Immature natural killer cell (primary cell): ENCODE data around the gene HECTD1. TPM values are rescaled to one million over a fixed set of nuclear protein-coding genes. Genes with fewer than 3 reads are reported as not detected.
"Not testable (repeated sequence)": the region's sequence is repeated elsewhere in the genome, so short reads cannot be mapped to it uniquely, and the experiment has no call there.

Source experiments
- DNase-seq, 3 donors: peaks; one replicate each; pipeline ENCODE4 v3.0.0; 2022; ENCODE audit warnings: mixed read lengths in 1 of 3
- H3K27ac Mint-ChIP-seq, 6 donors: one replicate each; pipeline ENCODE4 v1.8.0; 2020; ENCODE audit warnings: mixed read lengths in 6 of 6, mild to moderate bottlenecking in 5 of 6, inconsistent platforms in 4 of 6, moderate library complexity in 3 of 6
- H3K27me3 Mint-ChIP-seq, 3 donors: one replicate each; pipeline ENCODE4 v1.8.0; 2020 to 2021; ENCODE audit warnings: low read depth in 3 of 3, mild to moderate bottlenecking in 3 of 3, mixed read lengths in 3 of 3, moderate library complexity in 3 of 3, inconsistent platforms in 1 of 3
- H3K36me3 Mint-ChIP-seq, 3 donors: one replicate each; pipeline ENCODE4 v1.8.0; 2020; ENCODE audit warnings: mixed read lengths in 3 of 3, inconsistent platforms in 2 of 3, mild to moderate bottlenecking in 2 of 3
- H3K4me1 Mint-ChIP-seq, 2 donors: one replicate each; pipeline ENCODE4 v1.8.0; 2020; ENCODE audit warnings: inconsistent platforms in 2 of 2, mild to moderate bottlenecking in 2 of 2, mixed read lengths in 2 of 2, moderate library complexity in 1 of 2
- H3K4me3 Mint-ChIP-seq, 5 donors: one replicate each; pipeline ENCODE4 v1.8.0; 2020; ENCODE audit warnings: mild to moderate bottlenecking in 5 of 5, mixed read lengths in 5 of 5, inconsistent platforms in 3 of 5, moderate library complexity in 3 of 5
- H3K9me3 Mint-ChIP-seq, 6 donors: one replicate each; pipeline ENCODE4 v1.8.0; 2020; ENCODE audit warnings: mild to moderate bottlenecking in 6 of 6, mixed read lengths in 6 of 6, inconsistent platforms in 4 of 6, moderate library complexity in 3 of 6
- polyA plus RNA-seq, 3 donors: library from polyadenylated mRNA; unstranded; fragments of 300-500 nt; fragmentation: Illumina TruSeq; gene quantifications; one replicate each; pipeline ENCODE4 v1.2.3, GENCODE V29; 2021

HECTD1 gene
- polyA plus RNA-seq, 3 donors from 2014 or later, result 10.6 to 36.1 (median 22.2) TPM

DNA sequence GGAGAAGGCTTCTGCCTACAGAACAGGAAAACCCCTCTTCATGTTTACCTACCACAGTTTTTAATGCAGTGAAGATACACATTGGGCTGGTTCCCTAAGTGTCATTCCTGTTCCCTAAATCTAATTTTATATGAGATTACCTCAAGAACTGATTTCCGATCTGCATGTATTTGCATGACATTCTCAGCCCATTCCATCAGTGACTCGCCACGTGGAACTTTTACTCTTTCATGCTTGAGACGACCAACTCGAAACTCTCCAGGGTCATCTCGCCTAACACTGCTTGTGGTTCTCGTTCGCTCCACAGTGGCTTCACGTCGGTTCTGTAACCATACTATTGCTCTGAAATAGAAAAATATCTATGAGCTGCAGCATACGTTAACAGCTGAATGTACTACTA, 98.3 kb downstream of the HECTD1 start:
- Mint-ChIP-seq H3K36me3 (peaks cover 15 to 53% (median 25%) of the 10 kb centered on the region in 3 donors), H3K27ac (no peak overlapping the region), H3K9me3 (no peaks in the 10 kb centered on the region), H3K4me3 (no peak overlapping the region), H3K27me3 (peaks cover 0 to 4% (median 0%) of the 10 kb centered on the region in 3 donors), H3K4me1 (no peaks in the 10 kb centered on the region)
- no peak for DNase-seq

DNA sequence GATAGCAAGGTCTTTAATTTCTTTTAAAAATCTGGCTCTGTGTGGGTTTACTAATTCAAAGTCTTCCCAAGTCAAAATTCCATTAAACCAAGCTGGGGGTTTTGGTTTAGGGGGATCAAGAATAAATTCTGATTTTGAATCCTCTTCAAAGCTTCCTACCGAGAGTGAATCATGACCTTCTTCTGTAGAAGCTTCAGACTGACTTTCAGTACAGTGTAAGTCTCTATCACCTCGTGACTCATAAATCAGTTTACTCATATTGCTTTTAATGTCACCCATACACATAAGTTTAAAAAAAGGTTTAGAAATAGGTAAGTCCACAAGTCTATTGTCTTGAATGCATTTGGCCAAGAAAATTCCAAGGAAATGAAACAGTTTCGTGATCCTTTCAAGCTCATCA, 100.8 kb downstream of the HECTD1 start:
- Mint-ChIP-seq H3K27me3 (peaks cover 0 to 4% (median 0%) of the 10 kb centered on the region in 3 donors), H3K36me3 (peaks cover 36 to 61% (median 39%) of the 10 kb centered on the region in 3 donors), H3K9me3 (no peaks in the 10 kb centered on the region), H3K4me1 (no peaks in the 10 kb centered on the region), H3K4me3 (no peak overlapping the region), H3K27ac (peak overlapping the region in 2 of 6 donors; percentile 8 to 53)
- no peak for DNase-seq

DNA sequence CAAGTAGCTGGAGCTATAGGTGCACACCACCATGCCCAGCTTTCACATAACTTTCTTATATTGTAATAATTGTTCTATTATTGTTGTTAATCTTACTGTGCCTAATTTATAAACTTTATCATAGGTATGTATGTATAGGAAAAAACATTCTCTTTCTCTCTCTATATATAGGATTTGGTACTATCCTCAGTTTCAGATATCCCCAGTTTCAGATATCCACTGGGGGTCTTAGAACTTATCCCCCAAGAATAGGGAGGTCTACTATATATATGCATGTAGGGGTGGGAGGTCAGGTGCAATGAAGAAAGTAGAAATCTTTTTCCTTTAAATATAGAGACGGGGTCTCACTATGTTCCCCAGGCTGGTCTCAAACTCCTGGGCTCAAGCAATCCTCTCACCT, 110.5 kb downstream of the HECTD1 start:
- H3K27me3 Mint-ChIP-seq, result no peaks in the 10 kb centered on the region
- peaks cover 25 to 38% (median 27%) of the 10 kb centered on the region in 3 donors for H3K36me3 Mint-ChIP-seq
- no peaks in the 10 kb centered on the region for H3K4me1 Mint-ChIP-seq
- no peak for DNase-seq
- H3K9me3 Mint-ChIP-seq, result no peaks in the 10 kb centered on the region
- no peak overlapping the region for H3K4me3 Mint-ChIP-seq
- peak overlapping the region in 1 of 6 donors; percentile 8 for H3K27ac Mint-ChIP-seq

DNA sequence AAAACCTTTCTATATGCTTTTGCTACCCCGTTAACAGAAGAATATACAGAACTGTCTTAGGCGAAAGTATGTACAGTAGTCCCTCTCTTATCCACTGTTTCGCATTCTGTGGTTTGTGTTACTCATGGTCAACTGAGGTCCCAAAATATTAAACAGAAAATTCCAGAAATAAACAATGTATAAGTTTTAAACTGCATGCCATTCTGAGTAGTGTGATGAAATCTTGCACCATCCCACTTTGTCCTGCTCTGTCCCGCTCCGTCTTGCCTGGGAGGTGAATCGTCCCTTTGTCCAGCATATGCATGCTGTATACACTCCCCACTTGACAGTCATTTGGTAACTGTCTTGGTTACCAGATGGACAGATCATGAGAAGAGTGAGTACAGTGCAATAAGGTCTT, 111.3 kb downstream of the HECTD1 start:
- H3K36me3 Mint-ChIP-seq, result peaks cover 17 to 29% (median 24%) of the 10 kb centered on the region in 3 donors
- peak overlapping the region in 1 of 6 donors; percentile 69 for H3K27ac Mint-ChIP-seq
- no peaks in the 10 kb centered on the region for H3K27me3 Mint-ChIP-seq
- DNase-seq, result no peak
- H3K4me1 Mint-ChIP-seq, result no peaks in the 10 kb centered on the region
- H3K4me3 Mint-ChIP-seq, result no peak overlapping the region
- no peaks in the 10 kb centered on the region for H3K9me3 Mint-ChIP-seq

DNA sequence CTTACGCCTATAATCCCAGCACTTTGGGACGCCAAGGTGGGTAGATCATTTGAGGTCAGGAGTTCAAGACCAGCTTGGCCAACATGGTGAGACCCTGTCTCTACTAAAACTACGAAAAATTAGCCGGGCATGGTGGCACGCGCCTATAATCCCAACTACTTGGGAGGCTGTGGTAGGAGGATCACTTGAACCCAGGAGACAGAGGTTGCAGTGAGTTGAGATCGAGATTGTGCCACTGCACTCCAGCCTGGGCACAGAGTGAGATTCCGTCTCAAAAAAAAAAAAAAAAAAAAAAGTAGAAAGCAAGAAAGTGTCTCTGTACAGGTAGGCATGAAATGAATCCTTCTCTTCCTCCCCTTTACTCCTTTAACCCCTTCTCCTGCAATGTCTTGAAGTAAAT, 111.8 kb downstream of the HECTD1 start:
- not testable (repeated sequence) for H3K4me1 Mint-ChIP-seq, DNase-seq, H3K27ac Mint-ChIP-seq, H3K9me3 Mint-ChIP-seq, H3K27me3 Mint-ChIP-seq, H3K4me3 Mint-ChIP-seq
- peaks cover 15 to 26% (median 19%) of the 10 kb centered on the region in 3 donors for H3K36me3 Mint-ChIP-seq

DNA sequence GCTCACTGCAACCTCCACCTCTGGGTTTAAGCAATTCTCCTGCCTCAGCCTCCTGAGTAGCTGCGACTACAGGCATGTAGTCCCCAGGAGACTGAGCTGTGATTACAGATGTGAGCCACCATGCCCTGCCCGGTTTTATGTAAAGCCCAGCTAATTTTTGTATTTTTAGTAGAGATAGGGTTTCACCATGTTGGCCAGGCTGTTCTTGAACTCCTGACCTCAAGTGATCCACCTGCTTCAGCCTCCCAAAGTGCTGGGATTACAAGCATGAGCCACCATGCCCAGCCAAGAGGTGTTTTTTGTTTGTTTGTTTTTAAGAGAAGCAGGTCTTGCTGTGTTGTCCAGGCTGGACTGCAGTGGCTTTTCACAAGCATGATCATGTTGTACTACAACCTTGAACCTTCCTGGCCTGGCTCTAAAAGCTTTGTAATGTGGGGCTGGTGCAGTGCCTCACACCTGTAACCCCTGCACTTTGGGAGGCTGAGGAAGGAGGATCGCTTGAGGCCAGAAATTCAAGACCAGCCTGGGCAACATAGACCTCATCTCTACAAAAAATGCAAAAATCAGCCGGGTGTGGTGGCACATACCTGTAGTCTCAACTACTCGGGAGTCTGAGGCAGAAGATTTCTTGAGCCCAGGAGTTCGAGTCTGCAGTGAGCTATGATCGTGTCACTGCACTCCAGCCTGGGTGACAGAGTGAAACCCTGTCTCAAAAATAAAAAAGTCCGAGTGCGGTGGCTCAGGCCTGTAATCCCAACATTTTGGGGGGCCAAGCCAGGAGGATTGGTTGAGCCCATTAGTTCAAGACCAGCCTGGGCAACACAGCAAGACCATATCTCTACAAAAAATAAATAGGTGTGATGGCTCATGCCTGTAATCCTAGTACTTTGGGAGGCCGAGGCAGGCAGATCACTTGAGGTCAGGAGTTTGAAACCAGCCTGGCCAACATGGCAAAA, 113.4 kb downstream of the HECTD1 start:
- H3K4me3 Mint-ChIP-seq, H3K9me3 Mint-ChIP-seq, DNase-seq, H3K27ac Mint-ChIP-seq, H3K27me3 Mint-ChIP-seq, H3K4me1 Mint-ChIP-seq: not testable (repeated sequence)
- H3K36me3 Mint-ChIP-seq, result peaks cover 8 to 15% (median 9%) of the 10 kb centered on the region in 3 donors

DNA sequence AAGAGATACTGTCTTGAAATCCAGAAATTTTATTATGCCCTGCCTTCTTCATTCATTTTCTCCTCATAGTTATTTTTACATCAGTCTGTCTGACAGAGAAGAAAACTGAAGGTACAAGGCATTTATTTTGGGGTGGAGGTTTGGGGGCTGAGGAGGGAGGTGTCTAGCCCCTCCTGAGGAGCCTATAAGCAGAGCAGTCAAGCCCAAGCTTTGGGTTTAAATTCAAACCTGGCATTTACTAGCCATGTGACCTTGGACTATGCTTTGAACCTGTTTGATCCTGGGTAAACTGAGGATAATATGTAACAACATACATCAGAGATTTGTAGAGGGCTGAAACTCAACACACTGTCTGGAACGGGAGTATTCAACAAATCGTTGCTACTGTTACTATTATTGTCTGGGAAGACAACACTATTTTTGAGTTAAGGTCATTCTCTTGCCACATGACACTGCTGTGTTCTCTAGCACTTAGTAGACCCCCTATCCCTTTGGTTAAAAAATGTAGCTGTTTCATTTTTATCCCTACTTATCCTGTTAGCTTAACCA, 115.4 kb downstream of the HECTD1 start:
- no peak overlapping the region for H3K4me3 Mint-ChIP-seq
- peaks cover 0 to 5% (median 4%) of the 10 kb centered on the region in 3 donors for H3K36me3 Mint-ChIP-seq
- no peaks in the 10 kb centered on the region for H3K27me3 Mint-ChIP-seq
- no peaks in the 10 kb centered on the region for H3K4me1 Mint-ChIP-seq
- peak overlapping the region in 1 of 6 donors; percentile 44 for H3K27ac Mint-ChIP-seq
- DNase-seq, result no peak
- no peaks in the 10 kb centered on the region for H3K9me3 Mint-ChIP-seq

DNA sequence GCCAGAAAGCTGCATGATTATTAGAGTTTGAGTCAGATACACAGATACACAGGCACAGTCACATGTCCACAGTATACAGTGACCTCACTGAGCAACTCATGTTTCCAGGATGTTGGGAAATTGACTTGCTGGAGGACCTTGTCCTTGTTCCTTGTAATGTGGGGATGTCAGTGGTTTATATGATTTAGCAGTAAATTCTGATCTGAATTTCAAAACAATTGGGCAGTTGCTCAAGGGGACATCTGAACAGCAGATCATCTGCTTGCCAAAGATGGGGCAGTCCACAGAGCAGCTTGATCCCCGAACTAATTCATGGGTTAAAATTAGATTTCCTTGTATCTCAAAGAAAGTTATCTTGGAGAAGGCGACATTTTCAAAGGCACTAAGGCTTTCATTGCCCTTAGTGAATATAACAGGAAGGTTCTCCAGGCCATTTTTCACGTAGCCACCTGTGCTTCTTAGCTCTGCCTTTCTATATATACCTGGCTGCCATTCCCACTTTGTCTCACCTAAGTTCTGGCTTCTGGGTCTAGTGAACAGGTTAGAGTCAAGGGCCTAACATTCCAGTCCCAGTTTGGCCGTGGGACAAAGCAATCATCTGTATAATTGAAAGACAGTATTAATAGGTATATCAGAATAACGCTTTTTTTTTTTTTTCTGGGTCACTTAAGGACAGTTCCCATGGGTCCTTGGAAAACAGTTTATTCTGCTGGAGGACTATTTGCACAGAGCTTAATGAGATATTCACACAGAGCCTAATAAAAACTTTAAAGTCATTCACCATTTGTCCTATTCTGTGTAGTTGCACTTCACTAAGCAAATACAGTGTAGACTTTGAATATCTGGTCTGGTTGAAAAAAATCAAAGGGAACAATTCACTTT, 116.5 kb downstream of the HECTD1 start:
- no peaks in the 10 kb centered on the region for H3K27me3 Mint-ChIP-seq
- no peaks in the 10 kb centered on the region for H3K4me1 Mint-ChIP-seq
- no peaks in the 10 kb centered on the region for H3K9me3 Mint-ChIP-seq
- H3K36me3 Mint-ChIP-seq, result no peaks in the 10 kb centered on the region
- no peak overlapping the region for H3K27ac Mint-ChIP-seq
- no peak for DNase-seq
- no peak overlapping the region for H3K4me3 Mint-ChIP-seq

DNA sequence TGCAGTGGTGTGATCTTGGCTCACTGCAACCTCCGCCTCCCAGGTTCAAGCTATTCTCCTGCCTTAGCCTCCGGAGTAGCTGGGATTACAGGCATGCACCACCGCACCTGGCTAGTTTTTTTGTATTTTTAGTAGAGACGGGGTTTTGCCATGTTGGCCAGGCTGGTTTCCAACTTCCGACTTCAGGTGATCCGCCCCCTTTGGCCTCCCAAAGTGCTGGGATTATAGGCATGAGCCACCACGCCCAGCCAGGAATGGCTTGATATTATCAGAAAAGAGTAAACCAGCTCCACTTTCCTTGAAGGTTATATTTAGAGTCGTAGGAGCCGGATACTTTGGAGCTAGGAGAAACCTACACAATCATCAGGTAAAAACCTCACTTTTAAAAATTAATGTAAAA, 121.1 kb downstream of the HECTD1 start:
- H3K27ac Mint-ChIP-seq, DNase-seq, H3K27me3 Mint-ChIP-seq, H3K36me3 Mint-ChIP-seq, H3K4me1 Mint-ChIP-seq, H3K9me3 Mint-ChIP-seq, H3K4me3 Mint-ChIP-seq: not testable (repeated sequence)

DNA sequence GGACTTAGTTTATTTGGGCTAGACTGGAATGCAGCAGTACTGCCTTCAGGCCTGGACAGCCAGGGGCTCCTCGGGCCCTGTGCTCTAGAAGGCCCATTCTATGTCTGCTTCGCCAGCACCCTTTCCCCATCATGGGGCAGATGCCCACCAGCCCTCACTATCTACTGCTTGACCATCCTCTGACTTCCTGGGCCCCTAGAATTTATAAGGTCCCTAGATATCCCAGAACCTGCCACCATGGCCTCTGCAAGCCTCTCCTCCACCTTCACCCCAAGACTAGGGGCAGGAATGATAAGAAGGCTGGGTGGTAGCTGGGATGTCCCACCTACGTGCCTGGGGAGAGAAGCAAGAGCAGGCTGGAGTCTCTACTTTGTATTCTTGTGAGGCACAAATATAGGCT, 122.6 kb downstream of the HECTD1 start:
- no peak for DNase-seq
- H3K27ac Mint-ChIP-seq, result no peak overlapping the region
- H3K9me3 Mint-ChIP-seq, result no peaks in the 10 kb centered on the region
- H3K36me3 Mint-ChIP-seq, result peaks cover 0 to 12% (median 6%) of the 10 kb centered on the region in 3 donors
- H3K4me3 Mint-ChIP-seq, result no peak overlapping the region
- H3K4me1 Mint-ChIP-seq, result no peaks in the 10 kb centered on the region
- H3K27me3 Mint-ChIP-seq, result no peaks in the 10 kb centered on the region

DNA sequence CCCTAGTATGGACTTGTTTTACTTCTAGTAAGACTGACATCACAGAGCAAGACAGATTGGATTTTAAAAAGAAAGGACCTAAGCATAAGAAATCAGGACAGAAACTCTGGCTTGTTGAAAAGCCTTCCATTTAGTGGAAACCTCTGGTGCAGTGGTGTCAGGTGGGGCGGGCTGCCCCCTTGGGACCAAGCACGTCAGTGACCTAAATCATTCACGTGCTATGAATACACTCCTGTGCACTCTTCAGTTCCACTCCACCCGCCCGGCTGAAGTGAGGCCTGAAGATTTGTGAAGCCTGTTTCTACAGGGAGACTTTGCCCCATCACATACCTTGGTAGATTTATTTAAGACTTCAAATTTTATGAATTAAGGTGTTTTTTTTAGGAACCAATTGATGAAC, 123.2 kb downstream of the HECTD1 start:
- Mint-ChIP-seq H3K4me3 (no peak overlapping the region), H3K27me3 (no peaks in the 10 kb centered on the region), H3K4me1 (no peaks in the 10 kb centered on the region), H3K27ac (no peak overlapping the region), H3K9me3 (no peaks in the 10 kb centered on the region), H3K36me3 (peaks cover 0 to 12% (median 6%) of the 10 kb centered on the region in 3 donors)
- DNase-seq, result no peak

DNA sequence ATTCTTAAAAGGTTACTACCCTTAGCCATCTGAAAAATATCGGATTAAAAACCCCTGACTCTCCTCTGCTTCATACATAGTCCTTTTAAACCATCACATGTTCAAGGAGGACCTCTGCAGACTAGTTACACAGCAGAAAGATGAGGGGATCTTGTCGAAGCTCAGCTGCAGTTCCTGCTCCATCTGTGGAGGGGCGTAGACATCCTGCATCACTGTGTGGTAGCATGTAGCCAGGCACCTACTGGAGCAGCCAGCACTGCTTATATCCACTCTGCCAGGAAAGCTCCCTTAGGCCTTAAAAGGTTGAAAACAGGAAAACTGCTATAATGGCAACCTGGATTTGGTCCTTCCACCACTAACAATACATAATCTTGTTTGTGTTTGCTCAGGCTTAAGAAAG, 123.8 kb downstream of the HECTD1 start:
- Mint-ChIP-seq H3K27me3 (no peaks in the 10 kb centered on the region), H3K9me3 (no peaks in the 10 kb centered on the region), H3K36me3 (peaks cover 0 to 12% (median 6%) of the 10 kb centered on the region in 3 donors), H3K4me1 (no peaks in the 10 kb centered on the region), H3K27ac (no peak overlapping the region), H3K4me3 (no peak overlapping the region)
- no peak for DNase-seq

DNA sequence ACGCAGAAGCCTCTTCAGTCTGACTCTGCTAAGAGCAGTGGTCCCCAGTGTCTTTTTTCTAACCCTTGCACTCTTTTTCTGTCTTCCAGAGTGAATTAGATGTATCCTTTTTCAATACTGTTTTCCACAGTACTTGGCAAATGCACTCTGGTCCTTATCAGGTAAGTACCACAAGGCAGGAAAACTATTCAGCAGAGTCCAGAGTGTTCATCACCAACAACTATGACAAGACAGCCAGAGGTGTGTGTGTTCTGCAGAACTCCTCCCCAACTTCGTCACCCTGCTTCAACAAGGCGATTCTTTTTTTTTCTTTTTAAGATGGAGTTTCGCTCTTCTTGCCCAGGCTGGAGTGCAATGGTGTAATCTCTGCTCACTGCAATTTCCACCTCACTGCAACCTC, 127.1 kb downstream of the HECTD1 start:
- H3K4me1 Mint-ChIP-seq, result no peaks in the 10 kb centered on the region
- no peak overlapping the region for H3K27ac Mint-ChIP-seq
- H3K4me3 Mint-ChIP-seq, result no peak overlapping the region
- no peaks in the 10 kb centered on the region for H3K9me3 Mint-ChIP-seq
- no peak for DNase-seq
- H3K36me3 Mint-ChIP-seq, result peaks cover 6 to 13% (median 10%) of the 10 kb centered on the region in 3 donors
- H3K27me3 Mint-ChIP-seq, result no peaks in the 10 kb centered on the region

DNA sequence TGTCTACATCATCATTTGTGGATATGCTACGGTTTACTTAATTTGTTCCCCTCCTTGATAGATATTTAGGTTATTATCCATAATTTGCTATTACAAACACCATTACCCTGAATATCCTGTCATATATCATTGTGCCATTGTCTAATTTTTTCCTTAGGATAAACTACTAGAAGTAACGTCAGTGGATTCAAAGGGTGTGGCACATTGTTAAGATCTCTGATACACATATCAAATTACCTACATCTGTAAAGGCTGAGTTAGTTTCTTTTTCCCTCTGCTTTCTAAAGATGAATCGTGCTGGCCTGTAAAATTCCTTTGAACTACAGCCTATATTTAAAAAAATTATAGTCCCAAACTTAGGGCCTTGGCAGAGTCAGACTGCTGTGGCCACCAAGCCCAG, 127.5 kb downstream of the HECTD1 start:
- no peaks in the 10 kb centered on the region for H3K27me3 Mint-ChIP-seq
- H3K4me1 Mint-ChIP-seq, result no peaks in the 10 kb centered on the region
- H3K36me3 Mint-ChIP-seq, result peaks cover 10 to 15% (median 14%) of the 10 kb centered on the region in 3 donors
- H3K4me3 Mint-ChIP-seq, result no peak overlapping the region
- DNase-seq, result no peak
- H3K9me3 Mint-ChIP-seq, result no peaks in the 10 kb centered on the region
- no peak overlapping the region for H3K27ac Mint-ChIP-seq
